Stimulated activated CD8-positive, alpha-beta memory T cell treated with anti-CD3 and anti-CD28 coated beads, Interleukin-12 subunit alpha, Interleukin-12 subunit beta, amount 100 ng/mL, for 24 hours (primary cell): ENCODE data around the gene RHBDL3.
"Not testable (repeated sequence)": the region's sequence is repeated elsewhere in the genome, so short reads cannot be mapped to it uniquely, and the experiment has no call there.

Experiments used
- DNase-seq: peaks from one replicate; pipeline ENCODE4 v3.0.0-alpha.2; 2020; ENCODE audit errors: extremely low read depth

Gene RHBDL3

GRCh38 chr17:32265192-32265923 lies at the start of gene RHBDL3:
RHBDL3 (plus strand) TSS chr17:32265832; CDS start chr17:32266190, 358 bp downstream.
- DNase-seq = no peak

DNA sequence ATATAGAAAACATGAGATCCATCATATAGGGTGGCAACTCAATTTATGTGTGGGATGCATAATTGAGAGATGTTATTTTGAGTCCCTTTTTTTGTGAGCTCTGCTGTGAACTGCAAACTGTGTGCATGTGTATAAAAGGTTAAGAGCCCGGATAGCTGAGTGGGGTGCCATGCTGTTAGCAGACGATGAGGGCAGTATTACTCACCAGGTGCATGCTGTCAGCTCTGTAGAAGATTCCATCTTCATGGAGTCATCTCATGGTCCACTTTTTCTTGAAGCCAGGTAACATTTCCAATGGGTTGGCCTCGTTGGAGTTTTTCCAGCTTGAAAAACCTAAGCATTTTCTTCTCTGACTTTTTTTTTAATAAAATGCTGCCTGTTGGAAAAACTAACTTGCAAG lies 43.0 kb upstream of the RHBDL3 start:
- DNase-seq = no peak

GRCh38 chr17:32223703-32224102 lies 41.9 kb upstream of the RHBDL3 start:
- DNase-seq = no peak

DNA sequence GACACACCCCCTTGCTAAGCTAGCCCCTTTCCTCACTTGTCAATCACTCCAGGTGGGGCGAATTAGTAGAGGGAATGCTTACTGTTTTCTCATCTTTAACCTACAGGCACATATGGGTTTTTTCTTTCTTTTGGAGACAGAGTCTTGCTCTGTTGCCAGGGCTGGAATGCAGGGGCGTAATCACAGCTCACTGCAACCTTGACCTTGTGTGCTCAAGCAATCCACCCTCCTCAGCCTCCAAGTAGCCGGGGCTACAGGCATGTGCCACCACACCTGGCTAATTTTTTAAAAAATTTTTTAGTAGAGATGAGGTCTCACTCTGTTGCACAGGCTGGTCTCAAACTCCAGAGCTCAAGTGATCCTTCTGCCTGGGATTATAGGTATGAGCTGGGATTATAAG lies 38.7 kb upstream of the RHBDL3 start:
- no peak for DNase-seq

DNA sequence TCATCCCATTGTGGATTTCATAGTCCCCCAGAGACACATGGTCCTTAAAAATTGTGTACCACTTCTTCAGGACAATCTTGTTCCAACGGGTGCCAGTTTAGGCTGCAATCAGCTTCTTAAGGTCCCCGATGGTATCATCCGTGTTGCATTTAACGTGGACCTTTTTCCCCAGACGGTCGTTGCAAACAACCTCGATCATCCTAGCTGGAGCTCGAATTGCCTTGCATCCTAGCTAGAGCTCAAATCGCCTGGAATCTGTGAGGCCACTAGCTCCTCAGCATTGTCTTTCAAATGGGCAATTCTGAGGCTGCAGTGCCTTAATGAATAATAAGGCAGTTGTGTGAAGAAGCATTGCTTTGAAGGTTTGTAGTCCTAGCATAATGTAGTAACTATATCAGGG lies 37.7 kb upstream of the RHBDL3 start:
- DNase-seq = no peak

DNA sequence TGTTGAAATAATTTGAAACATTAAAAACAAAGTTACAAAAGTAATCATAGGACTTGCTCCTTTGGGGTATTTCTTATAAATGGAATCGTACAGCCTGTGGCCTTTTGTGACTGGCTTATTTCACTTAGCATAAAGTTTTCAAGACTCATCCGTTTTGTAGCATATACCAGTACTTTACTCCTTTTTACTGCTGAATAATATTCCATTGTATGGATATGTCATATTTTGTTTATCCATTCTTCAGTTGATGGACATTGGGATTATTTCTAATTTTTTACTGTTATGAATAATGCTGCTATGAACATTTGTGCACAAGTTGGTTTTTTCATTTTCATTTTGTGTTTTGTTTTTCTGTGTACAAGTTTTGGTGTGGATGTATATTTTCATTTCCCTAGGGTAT lies 30.0 kb upstream of the RHBDL3 start:
- DNase-seq = no peak

DNA sequence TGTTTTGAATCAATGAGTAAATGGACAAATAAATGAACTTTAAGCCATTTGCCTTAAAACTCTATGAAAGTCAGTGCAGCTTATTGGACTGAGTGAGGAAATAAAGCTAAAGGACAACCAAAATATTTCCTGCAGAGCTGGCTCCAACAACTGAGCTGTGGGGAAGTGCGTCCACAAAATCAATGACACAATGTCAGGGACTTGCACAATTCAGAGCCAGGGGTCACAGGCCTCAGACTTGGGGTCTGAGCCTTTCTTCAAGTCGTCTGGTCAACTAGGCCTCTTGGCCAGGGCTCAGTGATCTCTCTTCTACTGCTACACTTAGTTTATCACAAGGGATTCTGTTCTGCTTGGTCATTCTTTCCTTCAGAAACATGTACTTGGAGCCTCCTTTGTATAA lies 26.2 kb upstream of the RHBDL3 start:
- DNase-seq = no peak

DNA sequence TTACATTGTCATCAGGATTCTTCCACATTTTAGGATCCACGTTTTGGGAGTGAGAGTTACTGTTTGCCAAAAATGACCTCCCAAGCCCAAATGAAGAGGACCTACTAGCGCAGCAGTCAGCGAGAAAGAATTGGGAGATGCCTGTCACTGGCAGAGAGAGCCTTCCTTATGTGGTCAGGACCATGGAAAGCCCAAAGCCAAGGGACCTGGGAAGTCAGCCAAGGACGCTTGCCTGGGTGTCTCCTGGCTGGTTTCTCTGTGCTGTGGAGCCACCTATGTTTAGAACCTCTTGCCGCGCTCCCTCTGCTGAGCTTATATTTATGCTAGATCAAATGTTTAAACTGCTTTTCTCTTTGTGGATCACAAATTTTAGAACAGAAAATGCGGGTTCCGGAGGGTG lies 24.9 kb upstream of the RHBDL3 start:
- no peak for DNase-seq

DNA sequence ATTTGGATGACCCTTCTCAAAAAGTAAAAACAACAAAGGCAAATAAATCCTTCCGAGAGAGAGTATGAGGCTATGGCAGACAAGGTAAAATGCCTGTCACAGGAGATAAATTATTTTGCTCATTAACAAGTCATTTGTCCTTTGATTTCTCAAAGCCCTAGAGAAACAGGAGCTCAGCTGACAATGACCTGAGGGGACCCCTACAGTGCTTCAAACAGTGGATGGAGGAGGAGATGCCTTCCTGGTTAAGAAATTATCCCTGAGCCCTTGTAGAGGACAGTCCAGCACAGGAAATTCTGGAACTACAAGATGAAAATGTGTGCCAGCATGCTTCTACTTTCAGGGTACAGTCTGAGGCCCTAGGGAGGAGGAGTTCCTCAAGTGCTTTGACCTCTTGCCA lies 24.0 kb upstream of the RHBDL3 start:
- DNase-seq = no peak

DNA sequence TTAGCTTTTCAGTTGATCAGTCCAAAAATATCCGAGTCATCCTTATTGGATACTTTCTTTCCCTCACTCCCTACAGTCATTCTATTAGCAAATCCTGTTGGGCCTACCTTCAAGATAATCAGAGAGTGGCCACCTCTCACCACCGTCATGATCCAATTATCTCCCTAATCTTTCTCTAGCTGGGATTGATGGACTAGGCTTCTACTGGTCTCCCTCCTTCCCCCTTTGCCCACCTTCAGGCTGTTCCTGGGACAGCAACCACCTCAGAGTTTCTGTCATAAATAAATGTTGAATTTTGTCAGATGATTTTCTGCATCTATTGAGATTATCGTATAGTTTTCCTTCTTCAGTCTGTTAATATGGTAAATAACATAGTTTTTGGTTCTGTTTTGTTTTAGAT lies 16.2 kb upstream of the RHBDL3 start:
- no peak for DNase-seq

DNA sequence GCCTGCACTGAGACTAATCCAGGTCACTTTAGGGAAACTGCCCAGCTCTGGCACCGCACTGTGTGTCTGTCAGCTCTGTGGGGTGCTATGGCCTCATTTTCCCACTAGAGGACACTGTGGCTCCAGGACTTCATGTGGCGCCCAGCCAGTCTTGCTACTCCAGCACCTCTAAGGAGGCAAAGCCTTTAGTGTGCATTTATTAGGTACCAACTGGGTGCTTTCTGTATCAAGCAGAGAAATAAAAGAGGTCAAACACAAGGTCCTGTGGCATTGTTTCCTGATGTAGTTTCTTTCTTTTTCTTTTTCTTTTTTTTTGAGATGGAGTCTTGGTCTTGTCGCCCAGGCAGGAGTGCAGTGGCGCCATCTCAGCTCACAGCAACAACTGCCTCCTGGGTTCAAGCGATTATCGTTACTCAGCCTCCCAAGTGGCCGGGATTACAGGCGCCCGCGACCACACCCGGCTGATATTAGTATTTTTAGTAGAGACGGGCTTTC lies 12.5 kb upstream of the RHBDL3 start:
- DNase-seq = no peak

GRCh38 chr17:32256012-32256700 lies 9.5 kb upstream of the RHBDL3 start:
- DNase-seq = no peak

GRCh38 chr17:32256701-32257019 lies 9.0 kb upstream of the RHBDL3 start:
- no peak for DNase-seq

DNA sequence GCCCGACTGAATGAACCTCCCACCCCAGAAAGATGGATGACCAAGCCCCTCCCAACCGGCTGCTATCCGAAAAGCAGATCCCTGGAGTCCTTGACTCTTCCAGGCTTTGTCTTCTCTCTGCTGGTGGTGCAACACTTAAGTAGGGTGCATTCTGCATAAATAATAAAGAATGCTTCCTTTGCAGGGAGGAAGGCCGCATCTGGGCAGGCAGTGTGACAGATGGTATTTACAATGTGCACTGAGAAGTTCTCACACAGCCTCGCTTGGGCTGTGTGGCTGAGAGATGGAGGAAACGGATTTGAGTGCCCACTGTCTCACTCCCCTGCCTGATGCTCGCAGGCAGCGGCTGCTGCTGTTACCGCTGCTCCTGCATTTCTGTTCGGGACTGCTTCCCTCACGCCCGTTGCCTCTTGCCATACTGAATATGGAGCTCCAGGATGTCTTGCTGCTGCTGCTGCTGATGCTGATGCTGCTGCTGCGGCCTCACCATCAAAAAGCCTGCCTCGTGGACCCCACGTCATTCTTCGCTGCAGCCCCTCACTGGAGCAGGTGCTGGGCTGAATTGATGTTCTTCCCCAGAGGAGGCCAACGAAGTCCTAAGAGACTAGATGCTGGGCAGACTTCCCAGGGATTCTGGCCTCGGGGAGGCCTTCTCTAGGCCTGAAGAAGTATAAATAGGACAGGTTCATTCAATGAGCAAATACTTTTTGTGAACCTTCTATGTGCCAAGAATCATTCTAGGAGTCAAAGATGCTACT lies 7.1 kb upstream of the RHBDL3 start:
- no peak for DNase-seq

GRCh38 chr17:32259586-32259985 lies 6.0 kb upstream of the RHBDL3 start:
- DNase-seq = no peak

DNA sequence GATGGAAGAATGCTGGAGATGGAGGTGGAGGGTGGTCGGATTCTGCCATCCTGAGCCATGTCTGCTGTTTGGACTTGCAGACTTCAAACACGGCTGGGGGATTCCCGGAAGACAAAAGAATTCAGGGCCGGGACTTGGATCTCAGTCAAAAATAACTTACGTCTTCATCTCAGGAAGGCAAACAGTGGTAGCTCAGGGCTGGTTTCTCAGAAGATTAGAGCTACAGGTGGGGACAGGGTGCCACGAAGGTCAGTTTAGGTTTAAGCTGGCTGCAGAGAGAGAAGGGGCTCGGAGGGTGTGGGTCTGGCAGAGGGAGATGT lies 4.3 kb upstream of the RHBDL3 start:
- no peak for DNase-seq

GRCh38 chr17:32261936-32262510 lies 3.6 kb upstream of the RHBDL3 start:
- no peak for DNase-seq

- DNase-seq = not testable (repeated sequence)
These were observed 2.1 kb upstream of the RHBDL3 start for GRCh38 chr17:32263515-32263914.

GRCh38 chr17:32264140-32264799 lies 1.4 kb upstream of the RHBDL3 start:
- DNase-seq = no peak

DNA sequence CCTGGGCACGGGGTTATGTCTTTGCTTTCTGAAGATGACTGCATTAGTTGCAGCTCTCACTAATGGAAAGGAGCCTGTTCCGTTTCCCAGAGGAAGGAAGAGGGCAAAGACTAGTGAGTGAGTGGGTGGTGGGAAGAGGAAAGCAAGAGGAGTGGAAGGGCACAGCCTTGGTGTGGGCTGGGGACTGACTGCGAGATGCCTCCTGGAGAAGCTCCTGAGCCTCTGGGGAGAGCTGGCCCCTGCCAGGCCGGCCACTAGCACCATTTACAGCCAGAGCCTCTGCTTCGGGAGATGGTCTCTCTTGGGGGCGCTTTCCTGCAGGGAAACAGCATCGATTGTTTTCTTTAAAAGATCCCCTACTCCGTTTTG lies 825 bp upstream of the RHBDL3 start:
- DNase-seq = no peak

DNA sequence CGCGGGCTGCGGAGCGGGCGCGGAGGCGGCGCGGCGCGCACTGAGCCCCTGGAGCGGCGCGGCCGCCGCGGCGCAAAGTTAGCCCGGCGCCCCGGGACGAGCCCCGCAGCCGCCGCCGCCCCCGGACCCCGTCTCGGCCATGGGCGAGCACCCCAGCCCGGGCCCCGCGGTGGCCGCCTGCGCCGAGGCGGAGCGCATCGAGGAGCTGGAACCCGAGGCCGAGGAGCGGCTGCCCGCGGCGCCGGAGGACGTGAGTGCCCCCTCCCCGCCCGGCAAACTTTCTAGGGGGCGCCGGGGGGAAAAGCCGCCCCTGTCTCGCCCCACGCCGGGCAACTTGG lies 388 bp downstream of the RHBDL3 start:
- DNase-seq = no peak
